HG03378 (cell line): ENCODE results near the gene ACTR3.
"Not testable (repeated sequence)": the region's sequence is repeated elsewhere in the genome, so short reads cannot be mapped to it uniquely, and the experiment has no call there.

ENCODE experiments used
- ATAC-seq: cut with Tn5 transposase; IDR thresholded peaks from one replicate; pipeline ENCODE4 v1.9.1; 2021; ENCODE audit warnings: mild to moderate bottlenecking, moderate library complexity; ENCODE audit not compliant: unreplicated experiment

The ACTR3 gene

GRCh38 chr2:113889471-113890252, at the start of gene ACTR3:
Gene ACTR3, plus strand, starts transcription at chr2:113890089. Its CDS starts 191 bp downstream, at chr2:113890280.
- peak; percentile 50 for ATAC-seq

- no peak for ATAC-seq
These were observed 49.4 kb upstream of the ACTR3 start for GRCh38 chr2:113840518-113840917.

DNA sequence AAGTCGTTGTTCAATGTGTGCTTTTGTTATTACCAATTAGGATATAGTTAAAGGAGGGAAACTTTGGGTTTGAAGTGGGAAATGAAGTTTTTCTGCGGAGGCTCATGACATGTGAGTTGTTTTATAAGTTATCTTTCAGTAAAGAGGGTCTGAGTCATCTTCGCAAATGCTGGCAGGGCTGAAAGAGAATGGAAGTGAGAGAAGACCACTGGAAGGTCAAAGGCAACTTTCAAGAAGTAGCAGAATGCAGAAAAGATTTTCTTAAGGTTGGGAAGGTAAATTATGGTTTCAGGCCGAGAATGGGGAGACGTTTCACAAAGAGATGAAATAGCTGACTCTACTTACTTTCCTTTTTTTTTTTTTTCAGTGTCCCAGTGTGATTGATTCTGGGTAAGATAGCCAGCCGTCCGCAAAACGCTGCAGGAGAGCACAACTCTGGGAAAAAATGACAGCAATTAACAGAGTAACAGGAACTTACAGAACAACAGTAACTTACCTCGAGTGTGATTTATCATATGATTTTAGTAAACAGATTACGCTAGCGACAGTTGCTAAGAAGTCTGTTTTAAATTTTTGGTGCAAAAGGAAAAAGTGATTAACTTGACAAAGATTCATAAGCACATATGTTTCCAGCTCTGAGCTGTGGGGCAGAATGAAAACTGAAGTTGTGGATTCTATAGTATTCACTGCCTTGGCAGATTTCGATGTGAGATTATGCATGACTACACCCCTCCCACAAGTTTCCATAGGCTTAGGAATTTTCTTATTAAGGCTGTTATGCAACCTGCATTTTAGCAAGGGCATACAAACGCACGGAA, 46.8 kb upstream of the ACTR3 start:
- ATAC-seq: no peak

DNA sequence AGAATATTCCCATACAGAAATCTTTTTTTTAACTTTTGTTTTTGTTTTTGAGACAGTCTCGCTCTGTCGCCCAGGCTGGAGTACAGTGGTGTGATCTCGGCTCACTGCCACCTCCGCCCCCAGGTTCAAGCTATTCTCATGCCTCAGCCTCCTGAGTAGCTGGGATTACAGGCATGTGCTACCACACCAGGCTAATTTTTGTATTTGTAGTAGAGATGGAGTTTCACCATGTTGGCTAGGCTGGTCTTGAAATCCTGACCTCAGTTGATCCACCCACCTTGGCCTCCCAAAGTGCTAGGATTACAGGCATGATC, 46.2 kb upstream of the ACTR3 start:
- ATAC-seq: not testable (repeated sequence)

GRCh38 chr2:113845261-113845660, 44.6 kb upstream of the ACTR3 start:
- no peak for ATAC-seq

- not testable (repeated sequence) for ATAC-seq
These were observed 44.1 kb upstream of the ACTR3 start for GRCh38 chr2:113845796-113846195.

GRCh38 chr2:113846429-113846828, 43.5 kb upstream of the ACTR3 start:
- no peak for ATAC-seq

DNA sequence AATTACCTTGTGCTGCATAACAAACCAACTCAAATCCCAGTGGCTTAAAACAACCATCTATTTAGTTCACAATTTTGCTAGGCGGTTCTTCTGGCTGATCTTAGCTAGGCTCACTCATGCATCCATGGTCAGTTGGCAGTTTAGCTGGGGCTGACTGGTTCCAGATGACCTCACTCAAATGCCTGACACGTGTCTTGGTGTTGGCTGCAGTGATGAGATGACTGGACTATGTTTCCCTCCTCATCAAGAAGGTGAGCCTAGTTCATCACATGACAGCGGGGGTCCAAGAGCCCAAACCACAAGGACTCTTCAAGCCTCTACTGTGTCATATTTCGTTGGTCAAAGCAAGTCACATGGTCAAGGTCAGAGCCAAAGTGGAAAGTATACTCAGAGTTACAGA, 42.7 kb upstream of the ACTR3 start:
- peak; percentile 50 for ATAC-seq

DNA sequence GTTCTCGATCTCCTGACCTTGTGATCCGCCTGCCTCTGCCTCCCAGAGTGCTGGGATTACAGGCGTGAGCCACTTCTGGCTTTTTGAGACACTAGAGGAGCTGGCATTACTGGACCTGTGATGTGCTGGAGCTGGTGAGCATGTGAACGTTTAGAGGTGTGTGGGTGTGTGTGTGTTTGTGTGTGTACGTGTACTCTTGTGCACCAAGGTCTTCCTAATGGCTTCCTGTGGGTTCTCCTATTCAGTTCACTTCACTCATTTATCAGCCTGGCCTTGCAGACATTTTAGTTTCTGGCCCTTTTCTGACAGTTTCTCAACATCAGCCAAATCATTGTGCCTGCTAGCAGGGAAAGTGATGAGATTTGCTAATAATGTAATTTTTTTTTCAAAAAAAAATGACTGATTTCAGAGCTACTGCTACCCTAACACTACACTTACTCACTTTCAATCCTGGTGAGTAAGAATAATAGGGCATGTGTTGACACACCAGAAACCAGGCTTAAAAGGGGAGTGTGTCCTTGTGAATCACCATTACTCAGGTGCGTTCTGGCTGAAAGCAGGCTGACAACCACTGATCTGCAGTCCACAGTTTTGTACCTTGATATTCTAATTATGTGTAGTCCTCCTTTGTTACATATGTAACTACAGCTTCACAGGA, 41.0 kb upstream of the ACTR3 start:
- ATAC-seq: peak; percentile 64

- no peak for ATAC-seq
These were observed 39.2 kb upstream of the ACTR3 start for GRCh38 chr2:113850687-113851086.

DNA sequence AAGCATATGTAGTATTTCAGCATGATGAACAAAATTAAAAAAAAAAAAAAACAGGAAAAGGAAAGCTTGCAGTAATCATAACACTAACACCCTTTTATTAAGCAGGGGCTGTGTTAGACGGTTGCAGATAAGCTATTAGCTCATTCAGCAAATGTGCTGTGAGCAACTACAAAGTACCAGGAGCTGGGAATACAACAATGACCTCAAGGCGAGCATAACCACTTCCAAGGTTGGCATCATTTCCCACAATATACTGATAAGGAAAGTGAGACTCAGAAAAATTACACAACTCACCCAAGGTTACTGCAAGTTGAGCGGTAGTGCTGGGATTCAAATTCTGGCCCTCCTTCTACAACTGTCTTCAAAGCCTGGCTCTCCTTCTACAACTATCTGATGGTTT, 38.2 kb upstream of the ACTR3 start:
- ATAC-seq: no peak

DNA sequence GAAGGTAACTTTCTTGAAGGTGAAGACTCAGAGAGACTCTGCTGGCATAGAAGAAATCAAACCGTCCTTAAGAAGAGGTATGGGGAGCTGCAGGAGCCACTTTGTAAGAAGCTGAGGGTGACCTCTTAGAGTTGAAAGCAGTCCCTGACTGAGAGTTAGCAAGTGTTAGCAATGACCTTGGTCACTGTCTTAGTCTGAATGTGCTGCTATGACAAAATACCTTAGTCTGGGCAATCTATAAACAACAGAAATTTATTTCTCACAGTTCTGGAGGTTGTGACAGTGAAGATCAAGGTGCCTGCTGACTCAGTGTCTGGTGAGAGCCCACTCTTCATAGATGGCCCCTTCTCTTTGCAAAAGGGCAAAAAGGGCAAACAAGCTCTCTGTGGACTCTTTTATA, 35.7 kb upstream of the ACTR3 start:
- no peak for ATAC-seq

- ATAC-seq: peak; percentile 33
These were observed 34.7 kb upstream of the ACTR3 start for GRCh38 chr2:113854970-113855740.

DNA sequence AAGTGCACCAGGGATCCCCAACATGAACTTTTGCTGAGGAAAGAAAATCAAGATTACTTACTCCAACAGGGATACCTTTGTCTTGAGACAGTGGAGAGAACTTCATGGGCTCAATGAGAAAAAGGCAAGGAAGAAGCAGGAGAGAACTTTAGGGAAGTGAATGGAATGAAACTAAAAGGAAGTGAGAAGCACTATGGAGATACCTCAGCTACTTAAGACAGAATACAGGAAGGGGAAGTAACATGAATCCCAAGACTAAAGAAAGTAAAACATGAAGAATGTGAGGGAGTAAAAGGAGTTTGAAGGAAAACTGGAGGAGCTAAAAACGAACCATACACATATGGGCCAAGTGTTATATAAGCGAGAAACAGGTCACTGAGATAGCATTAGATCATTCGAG, 32.4 kb upstream of the ACTR3 start:
- no peak for ATAC-seq

DNA sequence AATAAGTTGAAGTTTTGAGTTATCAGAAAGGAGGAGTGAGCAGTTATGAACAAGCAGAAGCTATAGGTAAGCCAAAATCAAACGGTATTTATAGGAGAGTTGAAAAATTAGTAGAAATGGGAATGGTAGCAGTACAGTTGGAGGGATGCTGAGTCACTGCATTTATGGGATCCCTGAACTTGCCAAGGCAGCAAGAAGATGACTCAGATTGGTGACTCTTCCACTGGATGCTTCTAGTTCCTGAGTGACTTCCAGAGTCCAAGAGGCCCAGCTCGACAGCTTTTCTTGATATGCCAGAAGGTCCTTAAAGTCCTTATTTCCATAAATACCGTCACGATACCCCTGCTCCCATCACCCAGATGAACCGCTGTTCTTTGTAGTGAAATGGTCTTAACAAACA, 31.1 kb upstream of the ACTR3 start:
- no peak for ATAC-seq

DNA sequence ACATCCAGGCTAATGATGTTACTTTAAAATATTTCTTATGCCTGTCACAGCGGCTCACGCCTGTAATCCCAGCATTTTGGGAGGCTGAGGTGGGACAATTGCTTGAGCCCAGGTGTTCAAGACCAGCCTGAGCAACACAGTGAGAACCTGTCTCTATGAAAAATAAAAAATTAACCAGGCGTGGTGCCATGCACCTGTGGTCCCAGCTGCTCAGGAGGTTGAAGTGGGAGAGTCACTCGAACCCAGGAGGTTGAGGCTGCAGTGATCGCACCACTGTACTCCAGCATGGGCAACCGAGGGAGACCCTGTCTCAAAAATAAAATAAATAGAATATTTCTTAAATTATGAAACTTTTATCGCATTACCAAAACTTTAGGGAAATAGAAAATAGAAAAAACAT, 28.1 kb upstream of the ACTR3 start:
- ATAC-seq: no peak

- no peak for ATAC-seq
These were observed 26.7 kb upstream of the ACTR3 start for GRCh38 chr2:113863144-113863543.

DNA sequence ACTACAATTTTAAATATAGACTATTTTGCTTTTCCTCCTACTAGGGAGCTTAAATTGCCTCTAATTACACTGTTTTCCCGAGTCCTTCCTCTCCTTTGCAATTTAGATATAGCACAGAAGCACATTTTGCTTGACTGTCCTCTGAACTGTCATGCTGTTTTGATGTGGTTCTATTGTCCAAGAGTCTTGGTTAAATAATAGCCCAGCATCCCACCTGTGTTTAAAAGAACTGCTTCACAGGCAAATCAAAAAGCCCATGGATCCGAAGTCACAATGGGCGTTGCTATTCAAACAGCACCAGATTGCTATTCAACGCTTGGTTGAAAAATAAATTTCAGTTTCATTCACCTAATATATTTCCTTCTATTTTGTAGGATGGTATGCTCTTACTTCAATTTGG, 22.3 kb upstream of the ACTR3 start:
- ATAC-seq: no peak

- no peak for ATAC-seq
These were observed 20.6 kb upstream of the ACTR3 start for GRCh38 chr2:113869253-113869652.

DNA sequence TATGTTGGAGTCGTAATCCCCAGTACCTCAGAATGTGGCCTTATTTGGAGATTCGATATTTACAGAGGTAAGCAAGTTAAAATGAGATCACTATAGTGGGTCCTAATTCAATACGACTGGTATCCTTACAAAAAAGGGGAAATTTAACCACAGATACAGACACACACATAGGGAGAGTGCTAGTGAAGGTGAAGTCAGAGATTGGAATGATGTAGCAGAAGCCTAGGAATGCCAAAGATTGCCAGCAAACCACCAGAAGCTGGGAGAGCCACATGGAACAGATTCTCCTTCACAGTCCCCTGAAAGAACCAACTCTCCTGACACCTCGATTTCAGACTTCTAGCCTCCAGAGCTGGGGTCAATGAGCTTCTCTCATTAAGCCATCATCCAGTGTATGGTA, 17.7 kb upstream of the ACTR3 start:
- no peak for ATAC-seq

DNA sequence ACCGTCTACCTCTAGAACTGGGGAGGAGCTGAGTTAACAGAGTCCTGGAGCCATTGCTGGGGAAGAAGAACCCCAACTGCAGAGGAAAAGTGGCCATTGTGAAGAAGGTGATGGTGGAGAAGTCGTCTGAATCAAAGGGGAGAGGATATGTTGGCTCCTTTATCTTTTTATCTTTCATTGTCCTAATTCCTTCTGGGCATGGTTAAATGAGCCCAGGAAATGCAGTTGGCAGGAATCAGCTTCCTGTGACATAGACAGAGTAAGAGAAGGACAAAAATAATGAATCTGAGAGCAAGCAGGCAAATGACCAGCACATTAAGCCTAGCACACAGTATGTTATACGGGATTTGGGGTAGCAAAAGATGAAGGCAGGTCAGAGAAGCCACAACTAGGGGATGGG, 16.0 kb upstream of the ACTR3 start:
- ATAC-seq: no peak
